ENCODE results near the gene TMEM145.
"Not testable (repeated sequence)": the region's sequence is repeated elsewhere in the genome, so short reads cannot be mapped to it uniquely, and the experiment has no call there.

The TMEM145 gene

DNA sequence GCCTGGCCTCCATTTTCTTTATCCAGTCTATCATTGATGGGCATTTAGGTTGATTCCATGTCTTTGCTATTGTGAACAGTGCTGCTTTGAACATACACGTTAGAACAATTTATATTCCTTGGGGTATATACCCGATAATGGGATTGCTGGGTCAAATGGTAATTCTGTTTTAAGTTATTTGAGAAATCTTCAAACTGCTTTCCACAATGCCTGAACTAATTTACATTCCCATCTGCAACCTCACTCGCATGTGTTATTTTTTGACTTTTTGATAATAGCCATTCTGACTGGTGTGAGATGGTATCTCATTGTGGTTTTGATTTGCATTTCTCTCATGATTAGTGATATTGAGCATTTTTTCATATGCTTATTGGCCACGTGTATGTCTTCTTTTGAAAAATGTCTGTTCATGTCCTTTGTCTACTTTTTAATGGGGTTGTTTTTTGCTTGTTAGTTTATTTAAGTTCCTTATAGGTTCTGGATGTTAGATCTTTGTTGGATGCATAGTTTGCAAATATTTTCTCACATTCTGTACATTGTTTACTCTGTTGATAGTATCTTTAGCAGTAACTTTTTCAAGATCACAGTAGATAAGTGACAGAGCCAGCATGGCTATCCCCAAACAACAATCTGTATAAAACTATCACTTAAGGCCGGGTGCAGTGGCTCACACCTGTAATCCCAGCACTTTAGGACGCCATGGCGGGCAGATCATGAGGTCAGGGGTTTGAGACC lies 26.2 kb downstream of the TMEM145 start:
- DNase-seq, result not testable (repeated sequence)

DNA sequence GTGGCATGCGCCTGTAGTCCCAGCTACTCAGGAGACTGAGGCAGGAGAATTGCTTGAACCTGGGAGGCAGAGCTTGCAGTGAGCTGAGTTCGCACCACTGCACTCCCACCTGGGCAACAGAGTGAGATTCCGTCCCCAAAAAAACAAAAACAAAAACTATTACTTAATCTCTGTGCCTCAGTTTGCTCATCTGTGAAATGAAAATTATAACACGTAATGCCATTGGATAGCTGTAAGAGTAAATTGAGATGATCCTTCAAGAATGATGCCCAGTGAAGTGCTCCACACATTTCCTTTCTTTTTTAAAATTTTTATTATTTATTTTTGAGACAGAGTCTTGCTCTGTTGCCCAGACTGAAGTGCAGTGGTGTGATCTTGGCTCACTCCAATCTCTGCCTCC lies 26.8 kb downstream of the TMEM145 start:
- DNase-seq, result not testable (repeated sequence)

DNA sequence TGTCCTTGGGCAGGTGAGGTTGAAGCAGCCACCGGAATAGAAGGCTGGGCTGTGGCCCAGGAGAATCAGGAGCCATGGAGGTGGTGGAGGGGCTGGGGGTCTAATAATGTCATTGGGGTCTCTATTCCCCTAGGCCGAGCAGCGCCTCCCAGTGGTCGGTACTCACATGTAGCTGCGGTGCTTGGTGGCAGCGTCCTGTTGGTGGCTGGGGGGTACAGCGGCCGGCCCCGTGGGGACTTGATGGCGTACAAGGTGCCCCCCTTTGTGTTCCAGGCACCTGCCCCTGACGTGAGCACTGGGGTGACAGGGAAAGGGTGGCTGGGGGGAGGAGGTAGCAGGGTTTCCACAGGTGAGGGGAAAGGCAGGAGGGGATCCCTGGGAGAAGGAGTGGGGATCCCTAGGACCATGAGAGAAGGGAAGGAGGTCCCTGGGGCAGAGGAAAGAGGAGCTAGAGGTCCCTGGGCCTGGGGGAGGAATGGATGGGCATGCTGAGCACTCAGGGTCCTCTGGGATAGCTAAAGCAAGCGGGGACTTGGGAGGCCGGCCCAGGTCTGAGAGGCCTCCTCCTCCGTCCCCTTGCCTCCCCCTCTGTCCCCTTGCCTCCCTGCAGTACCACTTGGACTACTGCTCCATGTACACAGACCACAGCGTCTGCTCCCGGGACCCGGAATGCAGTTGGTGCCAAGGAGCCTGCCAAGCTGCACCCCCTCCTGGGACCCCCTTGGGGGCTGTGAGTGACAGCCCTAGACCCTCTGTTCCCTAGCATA lies 30.4 kb downstream of the TMEM145 start:
- DNase-seq, result no peak

DNA sequence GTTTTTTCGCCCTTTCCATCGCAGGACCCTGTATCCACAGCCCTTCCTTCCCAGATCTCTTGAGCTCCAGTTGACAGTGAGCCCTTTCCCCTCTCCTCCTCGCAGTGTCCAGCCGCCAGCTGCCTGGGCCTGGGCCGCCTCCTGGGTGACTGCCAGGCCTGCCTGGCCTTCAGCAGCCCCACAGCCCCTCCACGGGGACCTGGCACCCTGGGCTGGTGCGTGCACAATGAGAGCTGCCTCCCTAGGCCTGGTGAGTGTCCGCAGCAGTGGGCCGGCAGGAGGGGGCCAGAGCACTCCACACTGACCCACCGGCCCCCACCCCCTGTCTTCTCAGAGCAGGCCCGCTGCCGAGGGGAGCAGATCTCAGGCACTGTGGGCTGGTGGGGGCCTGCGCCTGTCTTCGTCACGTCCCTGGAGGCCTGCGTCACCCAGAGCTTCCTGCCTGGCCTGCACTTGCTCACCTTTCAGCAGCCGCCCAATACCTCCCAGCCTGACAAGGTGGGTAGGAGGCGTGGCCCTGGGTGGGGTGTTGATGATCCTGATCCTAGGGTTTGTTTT lies 31.3 kb downstream of the TMEM145 start:
- DNase-seq, result no peak

DNA sequence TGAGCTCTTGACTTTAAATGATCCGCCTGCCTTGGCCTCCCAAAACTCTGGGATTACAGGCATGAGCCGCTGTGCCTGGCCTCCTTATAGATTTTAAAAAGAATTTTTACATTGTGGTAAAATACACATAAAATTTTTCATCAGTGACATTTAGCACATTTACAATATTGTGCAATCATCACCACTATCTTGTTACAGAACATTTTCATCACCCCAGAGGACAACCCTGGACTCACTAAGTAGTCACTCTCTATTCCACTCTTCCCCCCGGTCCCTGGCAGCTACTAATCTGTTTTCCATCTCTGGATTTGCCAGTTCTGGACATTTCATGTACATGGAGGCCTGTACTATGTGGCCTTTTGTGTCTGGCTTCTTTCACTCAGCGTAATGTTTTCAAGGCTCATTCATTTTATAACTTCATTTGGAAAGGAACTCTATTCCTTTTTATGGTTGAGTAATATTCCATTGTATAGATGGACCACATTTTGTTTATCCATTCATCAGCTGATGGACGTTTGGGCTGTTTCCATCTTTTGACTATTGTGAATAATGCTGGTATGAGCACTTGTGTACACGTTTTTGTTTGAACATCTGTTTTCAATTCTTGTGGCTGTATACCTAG lies 32.2 kb downstream of the TMEM145 start:
- no peak for DNase-seq

DNA sequence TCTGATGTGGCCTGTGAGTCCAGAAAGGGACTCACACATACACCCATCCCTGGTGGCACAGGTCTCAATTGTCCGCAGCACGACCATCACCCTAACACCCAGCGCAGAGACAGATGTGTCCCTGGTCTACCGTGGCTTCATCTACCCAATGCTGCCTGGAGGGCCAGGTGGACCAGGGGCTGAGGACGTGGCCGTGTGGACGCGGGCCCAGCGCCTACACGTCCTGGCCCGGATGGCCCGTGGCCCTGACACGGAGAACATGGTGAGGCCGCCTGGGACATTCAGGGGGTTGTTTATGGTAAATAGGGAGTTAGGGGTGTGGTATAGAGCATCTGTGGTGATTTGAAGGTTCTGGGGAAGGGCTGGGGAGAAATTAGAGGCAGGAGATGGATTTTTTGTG lies 35.1 kb downstream of the TMEM145 start:
- no peak for DNase-seq

DNA sequence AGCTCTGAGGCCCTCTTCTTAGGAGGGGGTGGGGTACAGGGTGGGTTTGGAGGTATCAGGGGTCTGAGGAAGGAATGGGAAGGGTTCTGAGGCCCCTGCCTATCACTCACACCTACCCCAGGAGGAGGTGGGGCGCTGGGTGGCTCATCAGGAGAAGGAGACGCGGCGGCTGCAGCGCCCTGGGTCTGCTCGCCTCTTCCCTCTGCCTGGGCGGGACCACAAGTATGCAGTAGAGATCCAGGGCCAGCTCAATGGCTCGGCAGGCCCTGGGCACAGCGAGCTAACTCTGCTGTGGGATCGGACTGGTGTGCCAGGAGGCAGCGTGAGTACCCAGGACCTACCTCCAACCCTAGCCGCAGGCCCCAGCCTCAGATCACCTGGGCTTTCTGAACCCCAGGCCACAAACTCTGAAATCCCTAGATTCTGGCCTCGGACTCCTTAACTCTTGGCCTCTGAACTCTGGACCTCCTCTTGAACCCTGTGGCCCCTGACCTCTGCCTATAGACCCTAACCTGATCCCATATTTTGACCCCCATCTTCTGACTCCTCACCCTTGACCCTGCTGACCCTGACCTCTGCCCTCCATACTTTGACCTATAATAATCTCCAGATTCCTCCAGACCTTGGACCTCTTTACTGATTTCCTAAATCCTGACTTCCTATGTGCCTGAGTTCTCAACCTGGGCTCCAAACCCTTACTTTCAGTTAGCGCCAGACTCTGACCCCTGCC lies 36.4 kb downstream of the TMEM145 start:
- DNase-seq, result peak; percentile 20

DNA sequence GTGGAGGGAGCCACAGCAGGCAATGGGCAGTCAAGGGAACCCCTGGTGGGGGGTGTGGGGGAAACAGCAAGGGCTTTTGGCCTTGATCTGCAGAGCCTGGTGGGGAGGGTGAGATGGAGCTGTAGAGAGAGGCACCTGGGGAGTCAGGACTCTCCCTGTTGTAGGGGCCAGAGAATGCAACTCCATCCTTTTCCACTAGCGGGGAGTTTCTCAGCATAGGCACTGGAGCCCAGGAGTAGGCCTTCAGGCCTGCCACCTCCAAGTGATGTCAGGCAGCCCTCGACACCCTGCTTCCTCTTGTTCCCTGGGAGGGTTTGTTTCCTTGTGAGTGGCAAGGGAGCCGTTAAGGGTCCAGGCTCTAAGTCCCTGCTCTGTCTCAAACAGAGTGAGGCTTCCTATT lies 37.3 kb downstream of the TMEM145 start:
- DNase-seq, result no peak

DNA sequence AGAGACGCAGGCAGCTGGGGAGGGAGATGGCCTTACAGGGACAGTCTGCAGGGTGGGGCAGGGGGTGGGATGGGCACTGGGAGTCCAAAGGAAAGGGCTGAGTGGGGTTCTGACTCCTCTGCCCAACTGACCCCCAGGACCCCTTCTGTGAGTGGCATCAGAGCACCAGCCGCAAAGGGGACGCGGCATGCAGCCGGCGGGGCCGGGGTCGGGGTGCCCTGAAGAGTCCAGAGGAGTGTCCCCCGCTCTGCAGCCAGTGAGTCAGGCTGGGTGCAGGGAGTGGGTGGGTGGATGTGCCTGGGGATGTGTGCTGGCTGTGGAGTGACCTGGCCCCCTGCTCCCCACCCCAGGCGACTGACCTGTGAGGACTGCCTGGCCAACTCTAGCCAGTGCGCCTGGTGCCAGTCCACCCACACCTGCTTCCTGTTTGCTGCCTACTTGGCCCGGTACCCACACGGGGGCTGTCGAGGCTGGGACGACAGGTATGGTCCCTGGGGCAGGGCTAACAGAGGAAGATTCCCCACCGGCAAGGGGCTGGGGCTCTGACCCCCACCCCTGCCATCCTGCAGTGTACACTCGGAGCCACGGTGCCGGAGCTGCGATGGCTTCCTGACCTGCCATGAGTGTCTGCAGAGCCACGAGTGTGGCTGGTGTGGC lies 38.1 kb downstream of the TMEM145 start:
- no peak for DNase-seq

DNA sequence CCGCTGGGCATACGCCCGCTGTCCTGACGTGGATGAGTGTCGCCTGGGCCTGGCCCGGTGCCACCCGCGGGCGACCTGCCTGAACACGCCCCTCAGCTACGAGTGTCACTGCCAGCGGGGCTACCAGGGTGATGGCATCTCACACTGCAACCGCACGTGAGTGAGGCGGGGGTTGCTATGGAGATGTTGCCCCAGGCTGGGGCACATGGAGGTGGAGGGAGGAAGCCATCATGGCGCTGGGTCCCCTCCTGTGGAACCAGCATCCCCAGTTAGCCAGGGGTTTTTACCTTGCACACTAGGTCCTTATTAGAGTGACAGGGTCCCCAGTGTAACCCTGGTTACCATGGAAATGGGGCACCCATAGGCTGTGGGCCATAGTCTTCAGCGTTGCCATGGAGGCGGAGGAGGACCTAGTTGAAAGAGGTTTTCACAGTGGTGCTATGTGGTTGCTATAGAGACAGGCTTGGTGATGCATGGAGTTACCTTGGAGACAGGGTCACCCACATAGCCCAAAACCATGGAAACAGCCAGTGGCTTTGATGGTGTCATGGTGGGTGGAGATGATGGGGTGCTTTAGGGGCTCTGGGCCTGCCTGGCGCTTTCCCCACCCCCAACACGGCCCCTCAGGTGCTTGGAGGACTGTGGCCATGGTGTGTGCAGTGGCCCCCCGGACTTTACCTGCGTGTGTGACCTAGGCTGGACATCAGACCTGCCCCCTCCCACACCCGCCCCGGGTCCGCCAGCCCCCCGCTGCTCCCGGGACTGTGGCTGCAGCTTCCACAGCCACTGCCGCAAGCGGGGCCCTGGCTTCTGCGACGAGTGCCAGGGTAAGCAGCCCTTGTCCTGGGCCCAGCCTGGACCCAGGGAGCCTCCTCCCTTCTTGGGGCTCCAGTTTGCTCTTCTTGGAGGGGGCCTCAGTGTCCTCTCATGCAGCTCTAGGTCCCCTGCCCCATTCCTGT lies 39.5 kb downstream of the TMEM145 start:
- peak; percentile 95 for DNase-seq

DNA sequence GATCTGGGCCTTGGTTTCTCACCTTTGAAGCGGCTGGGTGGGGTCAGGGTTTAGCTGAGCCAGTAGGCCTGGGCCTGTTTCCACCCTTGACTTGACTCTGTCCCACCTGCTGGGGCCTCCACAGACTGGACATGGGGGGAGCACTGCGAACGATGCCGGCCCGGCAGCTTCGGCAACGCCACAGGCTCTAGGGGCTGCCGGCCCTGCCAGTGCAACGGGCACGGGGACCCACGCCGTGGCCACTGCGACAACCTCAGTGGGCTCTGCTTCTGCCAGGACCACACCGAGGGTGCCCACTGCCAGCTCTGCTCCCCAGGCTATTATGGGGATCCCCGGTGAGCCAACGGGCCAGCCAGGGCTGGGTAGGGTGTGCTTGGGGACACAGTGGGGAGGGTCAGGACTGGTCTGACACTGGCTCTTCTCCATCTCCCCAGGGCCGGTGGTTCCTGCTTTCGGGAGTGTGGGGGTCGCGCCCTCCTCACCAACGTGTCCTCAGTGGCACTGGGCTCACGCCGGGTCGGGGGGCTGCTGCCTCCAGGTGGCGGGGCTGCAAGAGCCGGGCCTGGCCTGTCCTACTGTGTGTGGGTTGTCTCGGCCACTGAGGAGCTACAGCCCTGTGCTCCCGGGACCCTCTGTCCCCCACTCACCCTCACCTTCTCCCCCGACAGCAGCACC lies 40.4 kb downstream of the TMEM145 start:
- no peak for DNase-seq

DNA sequence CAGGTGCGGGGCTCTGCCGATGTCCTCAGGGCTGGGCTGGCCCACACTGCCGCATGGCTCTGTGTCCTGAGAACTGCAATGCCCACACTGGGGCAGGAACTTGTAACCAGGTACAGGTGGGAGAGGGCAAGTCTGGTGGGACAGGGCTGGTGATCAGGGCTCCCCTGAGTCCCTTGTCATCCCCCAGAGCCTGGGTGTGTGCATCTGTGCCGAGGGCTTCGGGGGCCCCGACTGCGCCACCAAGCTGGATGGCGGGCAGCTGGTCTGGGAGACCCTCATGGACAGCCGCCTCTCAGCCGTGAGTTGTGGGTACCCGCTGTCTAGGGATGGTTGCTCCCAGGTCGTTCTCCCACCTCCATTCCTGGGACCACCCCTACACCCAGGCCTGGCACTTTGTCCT lies 42.8 kb downstream of the TMEM145 start:
- DNase-seq, result no peak

DNA sequence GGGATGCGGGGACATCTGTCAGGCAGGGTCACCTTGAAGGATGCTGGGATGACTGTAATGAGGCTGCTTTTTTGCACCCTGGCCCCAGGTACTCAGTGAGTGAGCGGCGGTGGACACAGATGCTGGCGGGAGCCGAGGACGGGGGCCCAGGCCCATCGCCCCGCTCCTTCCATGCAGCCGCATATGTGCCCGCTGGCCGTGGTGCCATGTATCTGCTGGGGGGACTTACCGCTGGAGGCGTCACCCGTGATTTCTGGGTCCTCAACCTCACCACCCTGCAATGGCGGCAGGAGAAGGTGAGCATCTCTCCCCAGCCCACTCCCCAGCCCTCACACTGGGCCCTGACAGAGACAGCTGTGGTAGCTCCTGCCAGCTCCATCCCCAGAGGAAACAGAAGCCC lies 43.6 kb downstream of the TMEM145 start:
- DNase-seq, result no peak

DNA sequence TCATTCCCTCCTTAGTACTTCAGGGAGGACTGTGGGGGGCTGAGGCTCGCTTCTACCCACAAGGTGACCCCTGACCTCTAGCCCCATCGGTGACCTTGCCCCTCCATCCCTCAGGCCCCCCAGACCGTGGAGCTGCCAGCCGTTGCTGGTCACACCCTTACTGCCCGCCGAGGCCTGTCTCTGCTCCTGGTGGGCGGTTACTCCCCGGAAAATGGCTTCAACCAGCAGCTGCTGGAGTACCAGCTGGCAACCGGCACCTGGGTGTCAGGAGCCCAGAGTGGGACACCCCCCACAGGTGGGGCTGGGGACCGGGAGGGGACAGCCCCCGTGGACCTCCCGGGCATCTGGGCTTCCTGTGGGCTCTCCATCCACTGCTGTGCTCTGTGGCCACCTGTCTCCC lies 44.2 kb downstream of the TMEM145 start:
- no peak for DNase-seq

DNA sequence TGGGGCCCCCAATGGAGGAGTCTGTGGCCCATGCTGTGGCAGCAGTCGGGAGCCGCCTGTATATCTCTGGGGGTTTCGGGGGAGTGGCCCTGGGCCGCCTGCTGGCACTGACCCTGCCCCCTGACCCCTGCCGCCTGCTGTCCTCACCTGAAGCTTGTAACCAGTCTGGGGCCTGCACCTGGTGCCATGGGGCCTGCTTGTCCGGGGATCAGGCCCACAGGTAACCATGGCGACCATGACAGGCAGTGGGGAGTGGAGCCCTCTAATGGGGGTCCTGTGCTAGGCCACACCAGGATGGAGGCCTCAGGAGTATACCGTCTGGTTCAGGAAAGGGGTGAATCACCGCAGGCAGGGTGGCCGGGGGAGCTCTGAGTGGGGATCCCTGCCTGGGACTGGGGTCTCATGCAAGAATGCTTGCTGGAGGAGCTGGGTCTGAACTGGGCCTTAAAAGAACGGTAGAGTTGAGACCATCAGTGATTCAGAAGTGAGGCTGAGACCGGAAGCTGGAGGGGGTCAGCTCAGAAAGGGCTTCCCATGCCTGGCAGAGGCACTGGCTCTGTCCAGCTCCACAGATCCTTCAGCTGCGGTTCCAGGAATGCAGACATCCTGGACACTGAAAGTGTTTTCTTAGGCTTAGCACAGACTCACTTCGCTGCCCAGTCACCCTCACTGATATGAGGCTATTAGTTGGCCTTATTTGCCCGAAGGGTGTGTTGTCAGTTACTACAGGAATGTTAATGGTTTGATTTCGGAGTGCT lies 47.9 kb downstream of the TMEM145 start:
- DNase-seq, result no peak

DNA sequence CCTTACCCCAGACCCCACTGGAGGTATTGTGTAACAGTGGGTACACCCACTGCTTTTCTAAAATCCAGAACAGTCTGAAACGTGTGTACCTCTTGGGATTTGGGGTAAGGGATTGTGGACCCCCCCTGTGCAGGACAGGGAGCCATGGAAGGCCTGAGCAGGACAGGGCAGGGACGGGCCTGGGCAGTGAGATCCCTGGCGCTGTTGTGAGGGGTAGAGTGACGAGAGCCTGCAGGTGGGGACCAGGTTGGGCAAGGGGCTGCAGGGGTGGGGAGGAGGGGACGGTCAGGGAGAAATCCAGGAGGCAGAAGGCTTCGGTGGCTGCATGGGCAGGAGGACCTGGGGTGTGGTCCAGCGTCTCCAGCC lies 48.4 kb downstream of the TMEM145 start:
- no peak for DNase-seq

DNA sequence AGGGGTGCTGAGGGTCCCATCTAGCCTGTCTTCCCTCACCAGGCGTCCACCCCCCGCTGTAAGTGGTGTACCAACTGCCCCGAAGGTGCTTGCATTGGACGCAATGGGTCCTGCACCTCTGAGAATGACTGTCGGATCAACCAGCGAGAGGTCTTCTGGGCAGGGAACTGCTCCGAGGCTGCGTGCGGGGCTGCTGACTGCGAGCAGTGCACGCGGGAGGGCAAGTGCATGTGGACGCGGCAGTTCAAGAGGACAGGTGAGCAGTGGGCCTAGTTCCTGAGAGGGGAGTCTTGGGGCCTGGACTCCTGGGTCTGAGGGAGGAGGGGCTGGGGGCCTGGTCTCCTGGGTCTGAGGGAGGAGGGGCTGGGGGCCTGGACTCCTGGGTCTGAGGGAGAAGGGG lies 49.2 kb downstream of the TMEM145 start:
- no peak for DNase-seq

DNA sequence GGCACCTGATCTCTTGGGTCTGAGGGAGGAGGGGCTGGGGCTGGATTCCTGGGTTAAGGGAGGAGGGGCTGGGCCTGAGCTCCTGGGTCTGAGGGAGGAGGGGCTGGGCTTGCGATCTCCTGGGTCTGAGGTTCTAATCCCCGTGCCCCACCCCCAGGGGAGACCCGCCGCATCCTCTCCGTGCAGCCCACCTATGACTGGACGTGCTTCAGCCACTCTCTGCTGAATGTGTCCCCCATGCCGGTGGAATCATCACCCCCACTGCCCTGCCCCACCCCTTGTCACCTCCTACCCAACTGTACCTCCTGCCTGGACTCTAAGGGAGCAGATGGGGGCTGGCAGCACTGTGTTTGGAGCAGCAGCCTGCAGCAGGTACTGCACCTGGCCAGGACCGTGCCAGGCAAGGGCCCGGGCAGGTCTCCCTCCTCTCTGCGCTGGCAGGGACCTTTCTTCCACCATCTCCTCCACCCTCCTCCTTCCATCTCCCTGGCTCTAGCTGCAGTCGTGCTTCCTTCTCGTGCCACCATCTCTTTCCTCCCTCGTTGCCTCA lies 49.9 kb downstream of the TMEM145 start:
- DNase-seq, result no peak

DNA sequence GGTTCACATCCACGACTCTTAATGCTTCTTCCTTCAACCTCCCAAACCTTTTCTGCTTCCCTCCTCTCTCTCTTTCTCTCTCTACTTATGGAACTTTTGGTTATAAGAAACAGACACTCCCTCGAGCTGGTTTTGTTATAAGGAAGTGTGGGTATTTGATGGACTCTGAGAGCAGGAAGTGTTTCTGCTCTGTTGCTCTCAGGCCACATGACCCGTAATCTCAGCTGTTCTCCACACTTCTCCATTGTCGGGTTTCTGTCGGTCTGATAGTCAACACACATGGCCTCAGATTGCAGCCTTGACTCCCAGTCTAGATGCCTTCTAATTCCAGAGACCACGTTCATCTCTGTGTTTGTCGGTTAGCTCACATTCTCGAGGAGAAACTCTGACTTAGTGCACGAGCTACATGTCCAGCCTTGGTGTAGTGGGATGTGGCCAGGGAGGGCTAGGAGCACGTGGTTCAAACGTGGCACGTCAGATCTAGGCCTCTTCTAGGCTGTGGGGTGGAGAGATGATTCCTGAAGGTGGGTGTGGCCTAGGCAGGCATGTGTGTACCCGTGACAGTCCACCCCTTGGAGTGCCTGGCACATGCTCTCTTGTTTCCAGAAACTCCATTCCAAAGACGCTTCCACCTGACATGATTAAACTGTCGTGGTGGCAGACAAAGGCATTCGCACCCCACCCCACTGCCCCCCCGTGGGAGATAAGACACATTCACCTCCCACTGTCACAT lies 50.7 kb downstream of the TMEM145 start:
- DNase-seq, result no peak
